ENCODE results near the gene LSM3.

LSM3 gene

DNA sequence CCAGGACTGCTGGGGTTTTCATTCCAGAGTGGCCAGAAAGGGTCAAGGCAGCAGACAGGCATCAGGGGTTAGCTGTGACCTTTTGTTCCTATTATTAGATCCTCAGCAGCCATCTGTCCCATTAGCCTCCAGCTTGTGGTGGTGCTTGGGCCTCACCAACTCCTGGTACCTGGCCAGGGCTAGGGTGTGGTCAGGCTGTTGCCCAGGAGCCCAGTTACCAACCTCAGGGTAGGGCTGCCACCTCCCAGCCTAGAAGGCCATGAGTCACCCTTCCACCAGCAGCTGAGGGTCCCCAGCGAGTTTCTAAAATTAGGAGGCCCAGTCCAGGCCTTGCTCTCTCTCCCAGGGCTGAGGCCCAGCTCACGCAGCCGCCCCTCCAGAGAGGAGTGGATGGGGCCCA, 41.6 kb upstream of the LSM3 start:
- Histone ChIP-seq H3K4me3 (replicated peaks; ENCODE audit: low read depth, low read length) (no peak overlapping the region), H3K27me3 (replicated peaks; ENCODE audit: control insufficient read depth, insufficient read depth, low read length) (no peaks in the 10 kb centered on the region), H3K36me3 (ENCODE audit: control insufficient read depth, insufficient read depth, low read length) (peaks cover 43% of the 10 kb centered on the region)
- TF ChIP-seq, protein P1, sequence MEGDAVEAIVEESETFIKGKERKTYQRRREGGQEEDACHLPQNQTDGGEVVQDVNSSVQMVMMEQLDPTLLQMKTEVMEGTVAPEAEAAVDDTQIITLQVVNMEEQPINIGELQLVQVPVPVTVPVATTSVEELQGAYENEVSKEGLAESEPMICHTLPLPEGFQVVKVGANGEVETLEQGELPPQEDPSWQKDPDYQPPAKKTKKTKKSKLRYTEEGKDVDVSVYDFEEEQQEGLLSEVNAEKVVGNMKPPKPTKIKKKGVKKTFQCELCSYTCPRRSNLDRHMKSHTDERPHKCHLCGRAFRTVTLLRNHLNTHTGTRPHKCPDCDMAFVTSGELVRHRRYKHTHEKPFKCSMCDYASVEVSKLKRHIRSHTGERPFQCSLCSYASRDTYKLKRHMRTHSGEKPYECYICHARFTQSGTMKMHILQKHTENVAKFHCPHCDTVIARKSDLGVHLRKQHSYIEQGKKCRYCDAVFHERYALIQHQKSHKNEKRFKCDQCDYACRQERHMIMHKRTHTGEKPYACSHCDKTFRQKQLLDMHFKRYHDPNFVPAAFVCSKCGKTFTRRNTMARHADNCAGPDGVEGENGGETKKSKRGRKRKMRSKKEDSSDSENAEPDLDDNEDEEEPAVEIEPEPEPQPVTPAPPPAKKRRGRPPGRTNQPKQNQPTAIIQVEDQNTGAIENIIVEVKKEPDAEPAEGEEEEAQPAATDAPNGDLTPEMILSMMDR (IDR thresholded peaks at IDR 0.05; ENCODE audit: insufficient read depth, low read length, poor library complexity, severe bottlenecking) = no peak
- no peak for DNase-seq (ENCODE audit: extremely low read depth, insufficient read length)

DNA sequence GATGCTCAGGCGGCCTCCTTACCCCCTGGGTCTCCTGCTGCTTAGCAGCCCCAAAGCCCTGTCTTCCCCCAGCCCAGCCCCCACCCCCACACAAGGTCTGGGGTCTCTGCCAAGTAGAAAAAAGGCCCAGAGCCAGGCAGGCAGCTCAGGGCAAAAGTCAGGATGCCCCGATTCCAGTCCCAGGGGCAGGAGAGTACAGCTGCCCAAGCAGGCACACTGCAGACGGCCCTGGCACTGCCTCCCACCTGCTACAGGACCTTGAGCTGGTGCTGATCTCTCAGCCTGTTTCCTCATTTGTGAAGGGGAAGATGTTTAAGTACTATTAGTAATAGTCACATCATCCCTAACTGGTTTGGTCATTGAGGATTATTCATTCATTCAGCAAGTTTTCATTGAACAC, 41.2 kb upstream of the LSM3 start:
- TF ChIP-seq, protein P1 (IDR thresholded peaks at IDR 0.05; ENCODE audit: insufficient read depth, low read length, poor library complexity, severe bottlenecking) = no peak
- DNase-seq (ENCODE audit: extremely low read depth, insufficient read length) = no peak
- Histone ChIP-seq H3K27me3 (replicated peaks; ENCODE audit: control insufficient read depth, insufficient read depth, low read length) (no peaks in the 10 kb centered on the region), H3K4me3 (replicated peaks; ENCODE audit: low read depth, low read length) (no peak overlapping the region), H3K36me3 (ENCODE audit: control insufficient read depth, insufficient read depth, low read length) (peaks cover 41% of the 10 kb centered on the region)

DNA sequence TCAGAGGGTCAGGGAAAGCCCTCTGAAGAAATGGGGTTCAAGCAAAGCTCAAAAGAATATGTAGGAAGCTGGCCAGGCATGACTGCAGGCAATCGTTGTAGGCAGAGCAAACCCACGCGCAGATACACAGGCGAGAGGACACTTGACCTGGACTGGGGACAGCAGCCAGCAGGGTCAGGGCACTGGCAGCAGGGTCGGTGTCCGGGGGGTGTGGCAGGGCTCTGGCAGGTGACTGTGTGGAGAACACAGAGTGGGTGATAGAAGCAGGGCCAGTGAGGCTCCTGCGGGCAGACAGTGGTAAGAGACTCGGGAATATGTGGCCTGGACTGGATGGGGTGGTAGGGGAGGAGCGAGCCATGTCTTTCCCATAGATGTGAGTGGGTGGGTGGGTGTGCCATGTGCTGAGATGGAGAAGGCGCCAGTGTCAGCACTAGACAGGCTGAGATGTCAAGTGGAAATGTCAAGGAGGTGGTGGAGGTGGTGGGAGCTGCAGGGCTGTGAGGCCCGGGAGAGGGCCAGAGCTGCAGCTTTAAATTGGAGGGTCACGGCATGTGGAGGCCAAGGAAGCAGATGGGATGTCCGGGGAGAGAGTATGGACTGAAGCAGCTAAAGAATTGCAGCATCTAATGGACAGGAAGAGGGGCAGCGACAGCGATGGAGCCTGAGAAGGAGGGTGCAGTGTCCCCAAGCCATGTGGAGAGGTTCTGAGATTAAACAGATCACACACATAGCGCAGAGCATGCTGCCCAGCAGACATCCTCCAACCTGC, 40.3 kb upstream of the LSM3 start:
- Histone ChIP-seq H3K36me3 (ENCODE audit: control insufficient read depth, insufficient read depth, low read length) (peaks cover 34% of the 10 kb centered on the region), H3K27me3 (replicated peaks; ENCODE audit: control insufficient read depth, insufficient read depth, low read length) (no peaks in the 10 kb centered on the region), H3K4me3 (replicated peaks; ENCODE audit: low read depth, low read length) (no peak overlapping the region)
- TF ChIP-seq, protein P1 (IDR thresholded peaks at IDR 0.05; ENCODE audit: insufficient read depth, low read length, poor library complexity, severe bottlenecking) = no peak
- DNase-seq (ENCODE audit: extremely low read depth, insufficient read length) = no peak

DNA sequence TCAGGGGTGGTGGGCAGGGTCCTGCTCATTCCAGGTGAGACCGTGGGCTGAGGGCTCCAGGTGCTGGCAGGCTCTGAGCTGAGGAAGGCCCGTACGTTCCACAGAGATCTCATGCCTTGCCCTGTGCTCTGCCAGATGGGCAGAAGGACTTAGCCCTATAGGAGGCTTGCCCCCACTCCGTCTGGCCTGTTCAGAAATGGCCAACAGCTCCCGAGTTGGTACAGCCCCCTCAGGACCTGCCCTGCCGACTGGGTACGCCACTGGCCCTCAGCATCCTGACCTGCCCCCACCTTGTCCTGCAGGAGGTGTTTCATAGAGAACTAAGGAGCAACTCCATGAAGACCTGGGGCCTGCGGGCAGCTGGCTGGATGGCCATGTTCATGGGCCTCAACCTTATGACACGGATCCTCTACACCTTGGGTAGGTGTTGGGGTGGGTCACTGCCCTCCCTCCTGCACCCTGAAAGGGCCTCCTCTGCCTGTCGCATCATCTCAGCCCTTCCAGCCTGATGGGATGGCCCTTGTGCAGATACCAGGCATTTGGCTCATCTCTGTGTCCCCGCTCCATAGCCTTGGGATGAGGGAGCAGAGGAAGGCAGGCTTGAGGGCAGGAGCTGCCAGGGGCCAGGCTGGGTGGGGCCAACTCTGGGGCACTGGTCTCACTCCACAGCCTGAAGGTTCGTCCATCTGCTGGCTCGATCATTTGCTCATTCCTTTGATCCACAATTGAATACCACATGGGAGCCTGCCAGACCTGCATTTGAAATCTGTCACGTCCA, 39.5 kb upstream of the LSM3 start:
- H3K4me3 ChIP-seq (replicated peaks; ENCODE audit: low read depth, low read length) = no peak overlapping the region
- no peak for DNase-seq (ENCODE audit: extremely low read depth, insufficient read length)
- H3K27me3 ChIP-seq (replicated peaks; ENCODE audit: control insufficient read depth, insufficient read depth, low read length) = no peaks in the 10 kb centered on the region
- H3K36me3 ChIP-seq (ENCODE audit: control insufficient read depth, insufficient read depth, low read length) = peaks cover 30% of the 10 kb centered on the region
- TF ChIP-seq, protein P1 (IDR thresholded peaks at IDR 0.05; ENCODE audit: insufficient read depth, low read length, poor library complexity, severe bottlenecking) = no peak

DNA sequence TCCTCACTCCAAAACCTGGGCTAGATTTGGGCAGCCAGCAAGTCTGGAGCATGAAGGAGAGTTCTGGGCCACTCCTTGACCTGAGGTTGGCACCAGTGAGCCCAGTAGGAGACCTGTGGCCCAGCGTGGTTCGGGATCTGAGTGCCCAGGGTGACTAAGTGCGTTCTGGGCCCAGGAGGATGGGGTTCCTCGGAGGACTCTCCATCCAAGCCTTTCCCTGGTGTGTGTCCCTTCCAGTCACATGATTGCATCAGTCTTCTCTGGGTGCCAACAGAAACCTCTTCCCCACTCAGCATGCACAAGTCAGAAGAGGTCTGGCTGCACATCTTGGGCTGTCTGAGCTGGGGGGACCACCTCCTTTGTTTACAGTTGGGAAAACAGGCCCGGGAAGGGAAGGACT, 38.8 kb upstream of the LSM3 start:
- DNase-seq (ENCODE audit: extremely low read depth, insufficient read length) = no peak
- H3K4me3 ChIP-seq (replicated peaks; ENCODE audit: low read depth, low read length) = no peak overlapping the region
- TF ChIP-seq, protein P1 (IDR thresholded peaks at IDR 0.05; ENCODE audit: insufficient read depth, low read length, poor library complexity, severe bottlenecking) = no peak
- H3K36me3 ChIP-seq (ENCODE audit: control insufficient read depth, insufficient read depth, low read length) = peaks cover 25% of the 10 kb centered on the region
- H3K27me3 ChIP-seq (replicated peaks; ENCODE audit: control insufficient read depth, insufficient read depth, low read length) = no peaks in the 10 kb centered on the region
